RWPE1 (cell line): ENCODE results near the gene KRTAP5-1.

Source experiments
- CTCF ChIA-PET: fragments of 350-600 bp; sonication (Branson Sonifier 250); formaldehyde crosslinking; extraction: SDS; loops from one replicate; lab custom pipeline; 2021; lab: Yijun Ruan, JAX
- POLR2A ChIA-PET: fragments of 400-600 bp; formaldehyde crosslinking; extraction: SDS; loops from one replicate; lab custom pipeline; 2020; ENCODE audit warnings: antibody characterized with exemption; ENCODE audit not compliant: low non-redundant PET; lab: Yijun Ruan, JAX
- DNase-seq: peaks from one replicate; pipeline ENCODE4 v3.0.0; 2012; ENCODE audit warnings: low spot score
- H3K27ac ChIP-seq: fragments of 450-650 bp; 2 replicates; pipeline ENCODE4 v1.5.1; 2017
- TF ChIP-seq, protein P1 (sequence below): fragments of 450-650 bp; conservative IDR thresholded peaks from 2 replicates; pipeline ENCODE4 v1.5.1; 2017; ENCODE audit warnings: low read depth, mild to moderate bottlenecking

KRTAP5-1 gene

DNA sequence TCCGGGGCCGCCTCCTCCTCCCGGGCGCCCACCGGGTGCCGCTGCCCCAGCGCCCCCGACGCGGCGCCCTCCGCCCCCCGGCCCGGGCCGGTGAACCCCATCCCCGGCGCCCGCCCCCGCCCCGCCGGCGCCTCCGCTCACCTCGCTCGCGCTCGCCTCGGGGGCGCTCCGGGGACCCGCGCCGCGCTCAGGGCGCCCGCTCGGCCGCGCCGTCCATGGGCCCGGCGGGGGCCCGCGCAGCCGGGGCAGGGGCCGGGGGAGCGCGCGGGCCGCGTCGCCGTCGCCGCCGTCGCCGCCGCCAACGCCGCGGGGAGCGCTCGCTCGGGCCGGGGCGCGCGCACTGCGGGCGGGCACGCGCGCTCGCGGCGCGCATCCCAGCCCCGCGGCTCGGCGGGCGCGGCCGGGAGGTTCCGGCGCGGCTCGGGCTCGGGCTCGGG lies 13.3 kb downstream of the KRTAP5-1 start:
- DNase-seq, result no peak
- TF ChIP-seq, protein P1, sequence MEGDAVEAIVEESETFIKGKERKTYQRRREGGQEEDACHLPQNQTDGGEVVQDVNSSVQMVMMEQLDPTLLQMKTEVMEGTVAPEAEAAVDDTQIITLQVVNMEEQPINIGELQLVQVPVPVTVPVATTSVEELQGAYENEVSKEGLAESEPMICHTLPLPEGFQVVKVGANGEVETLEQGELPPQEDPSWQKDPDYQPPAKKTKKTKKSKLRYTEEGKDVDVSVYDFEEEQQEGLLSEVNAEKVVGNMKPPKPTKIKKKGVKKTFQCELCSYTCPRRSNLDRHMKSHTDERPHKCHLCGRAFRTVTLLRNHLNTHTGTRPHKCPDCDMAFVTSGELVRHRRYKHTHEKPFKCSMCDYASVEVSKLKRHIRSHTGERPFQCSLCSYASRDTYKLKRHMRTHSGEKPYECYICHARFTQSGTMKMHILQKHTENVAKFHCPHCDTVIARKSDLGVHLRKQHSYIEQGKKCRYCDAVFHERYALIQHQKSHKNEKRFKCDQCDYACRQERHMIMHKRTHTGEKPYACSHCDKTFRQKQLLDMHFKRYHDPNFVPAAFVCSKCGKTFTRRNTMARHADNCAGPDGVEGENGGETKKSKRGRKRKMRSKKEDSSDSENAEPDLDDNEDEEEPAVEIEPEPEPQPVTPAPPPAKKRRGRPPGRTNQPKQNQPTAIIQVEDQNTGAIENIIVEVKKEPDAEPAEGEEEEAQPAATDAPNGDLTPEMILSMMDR, result no peak
- CTCF ChIA-PET, result interaction anchor here (0.7 kb wide), 1 partner anchor 885 kb away, joined by 3 read pairs; no protein-coding TSS in a partner anchor
- POLR2A ChIA-PET, result no interaction called here
- H3K27ac ChIP-seq, result no peak overlapping the region

- ChIA-PET POLR2A (no interaction called here), CTCF (interaction anchor here (0.8 kb wide), 1 partner anchor 25 kb away, joined by 3 read pairs; no protein-coding TSS in a partner anchor)
- H3K27ac ChIP-seq, result no peak overlapping the region
- DNase-seq, result no peak
- TF ChIP-seq, protein P1, result no peak
Observed at GRCh38 chr11:1570896-1571759, 14.0 kb downstream of the KRTAP5-1 start.

GRCh38 chr11:1570531-1570895 lies 14.6 kb downstream of the KRTAP5-1 start:
- CTCF ChIA-PET, result interaction anchor here (0.8 kb wide), 1 partner anchor 24 kb away, joined by 3 read pairs; no protein-coding TSS in a partner anchor
- no peak for DNase-seq
- TF ChIP-seq, protein P1, result no peak
- H3K27ac ChIP-seq, result no peak overlapping the region
- POLR2A ChIA-PET, result no interaction called here

DNA sequence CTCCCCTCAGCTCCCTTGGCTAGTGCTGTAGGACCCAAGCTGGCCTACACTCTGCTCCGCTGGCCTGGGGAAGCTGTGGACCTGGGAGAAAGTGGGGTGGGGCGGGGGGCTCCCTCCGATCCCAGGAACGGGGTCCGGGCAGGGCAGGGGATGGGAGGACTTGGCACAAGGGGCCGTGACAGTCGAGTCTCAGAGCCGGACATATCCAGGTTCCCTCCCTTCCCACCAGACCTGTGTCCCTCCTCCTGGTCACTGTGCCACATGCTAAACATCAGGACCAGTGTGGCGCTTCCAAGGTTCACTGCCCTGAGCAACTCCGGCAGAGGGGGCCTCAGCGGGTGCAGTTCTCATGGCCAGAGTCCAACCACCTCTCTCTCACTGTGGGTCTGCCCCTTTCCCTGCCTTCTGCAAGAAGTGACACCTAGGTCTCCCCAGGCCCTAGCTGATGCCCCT lies 15.1 kb downstream of the KRTAP5-1 start:
- CTCF ChIA-PET, result interaction anchor here (0.6 kb wide), 1 partner anchor 23 kb away, joined by 4 read pairs; no protein-coding TSS in a partner anchor
- DNase-seq, result no peak
- TF ChIP-seq, protein P1, result no peak
- no peak overlapping the region for H3K27ac ChIP-seq
- POLR2A ChIA-PET, result no interaction called here

DNA sequence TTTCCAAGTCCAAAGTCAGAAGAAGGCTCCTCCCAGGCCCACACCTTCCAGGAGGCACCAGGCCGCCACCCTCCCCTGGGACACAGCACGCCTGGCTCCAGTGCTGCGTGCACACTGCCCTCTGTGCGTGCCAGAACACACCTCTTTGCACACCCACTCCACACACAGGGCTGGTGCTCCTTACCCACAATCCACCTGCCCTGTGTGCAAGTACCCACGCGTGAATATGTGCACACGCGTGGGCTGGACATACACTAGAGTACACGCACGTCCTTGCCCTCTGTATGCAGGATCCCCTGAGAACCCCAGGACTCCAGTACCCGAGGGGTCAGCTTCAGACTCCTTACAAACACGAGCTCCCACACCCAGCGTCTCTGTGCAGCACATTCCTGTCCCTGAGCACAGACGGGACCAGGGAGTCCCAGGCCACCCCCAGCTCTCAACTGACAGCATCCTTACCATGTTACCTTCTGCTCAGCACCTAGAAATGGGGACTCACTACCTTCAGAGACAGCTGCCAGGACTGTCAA lies 15.8 kb downstream of the KRTAP5-1 start:
- CTCF ChIA-PET, result interaction anchor here (0.6 kb wide), 1 partner anchor 22 kb away, joined by 3 read pairs; no protein-coding TSS in a partner anchor
- TF ChIP-seq, protein P1, result no peak
- H3K27ac ChIP-seq, result no peak overlapping the region
- POLR2A ChIA-PET, result no interaction called here
- DNase-seq, result no peak

DNA sequence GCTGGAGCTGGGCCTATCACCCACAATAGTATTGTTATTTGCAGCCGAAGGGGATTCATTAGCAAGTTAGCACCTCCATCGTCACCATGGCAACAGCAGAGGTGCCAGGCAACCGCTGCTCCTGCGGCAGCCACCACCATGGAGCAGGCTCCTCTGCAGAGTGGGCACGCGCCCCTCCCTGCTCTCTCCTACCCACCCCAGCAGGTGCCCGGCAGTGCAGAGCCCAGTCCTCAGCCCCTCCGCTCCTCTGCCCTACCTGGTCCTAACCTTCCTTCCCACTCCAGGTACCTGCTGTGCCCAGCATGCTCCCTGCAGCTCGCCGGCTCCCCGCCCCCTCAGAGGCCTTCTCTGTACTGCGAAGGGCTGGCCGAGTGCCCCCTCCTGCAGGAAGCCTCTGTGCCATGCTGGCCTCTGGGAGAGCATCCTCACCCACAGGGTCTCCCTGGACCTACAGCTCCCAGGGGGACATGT lies 16.6 kb downstream of the KRTAP5-1 start:
- CTCF ChIA-PET, result no interaction called here
- DNase-seq, result no peak
- no peak overlapping the region for H3K27ac ChIP-seq

More for the DNA sequence above, 16.6 kb downstream of the KRTAP5-1 start:
- TF ChIP-seq, protein P1, result no peak
- POLR2A ChIA-PET, result no interaction called here
